Measurements from ENCODE around the gene DLX5. TPM values are rescaled to one million over a fixed set of nuclear protein-coding genes. Genes with fewer than 3 reads are reported as not detected.

The DLX5 gene
- total RNA-seq, 1 donor from 2014 or later = not detected

GRCh38 chr7:97018791-97019531 lies 5.7 kb downstream of the DLX5 start:
- DNase-seq (ENCODE audit: low spot score) = no peak

- DNase-seq (ENCODE audit: low spot score) = no peak
Observed at GRCh38 chr7:97018126-97018601, 6.5 kb downstream of the DLX5 start.

GRCh38 chr7:97017192-97018125 lies 7.2 kb downstream of the DLX5 start:
- no peak for DNase-seq (ENCODE audit: low spot score)

GRCh38 chr7:97016381-97017191 lies 8.0 kb downstream of the DLX5 start:
- DNase-seq (ENCODE audit: low spot score) = no peak

GRCh38 chr7:97015756-97016380 lies 8.8 kb downstream of the DLX5 start:
- no peak for DNase-seq (ENCODE audit: low spot score)

- no peak for DNase-seq (ENCODE audit: low spot score)
Observed at GRCh38 chr7:97015279-97015678, 9.4 kb downstream of the DLX5 start.

- DNase-seq (ENCODE audit: low spot score) = no peak
Observed at GRCh38 chr7:97014145-97014750, 10.4 kb downstream of the DLX5 start.

GRCh38 chr7:97013845-97014134 lies 10.8 kb downstream of the DLX5 start:
- no peak for DNase-seq (ENCODE audit: low spot score)

- no peak for DNase-seq (ENCODE audit: low spot score)
Observed at GRCh38 chr7:97013134-97013844, 11.3 kb downstream of the DLX5 start.

- DNase-seq (ENCODE audit: low spot score) = no peak
Observed at GRCh38 chr7:97012365-97013133, 12.1 kb downstream of the DLX5 start.

GRCh38 chr7:97011536-97012364 lies 12.9 kb downstream of the DLX5 start:
- no peak for DNase-seq (ENCODE audit: low spot score)

GRCh38 chr7:97011104-97011503 lies 13.5 kb downstream of the DLX5 start:
- no peak for DNase-seq (ENCODE audit: low spot score)

- no peak for DNase-seq (ENCODE audit: low spot score)
Observed at GRCh38 chr7:97009753-97010732, 14.6 kb downstream of the DLX5 start.

GRCh38 chr7:97008275-97008917 lies 16.2 kb downstream of the DLX5 start:
- DNase-seq (ENCODE audit: low spot score) = no peak

- no peak for DNase-seq (ENCODE audit: low spot score)
Observed at GRCh38 chr7:97007583-97007861, 17.1 kb downstream of the DLX5 start.

- DNase-seq (ENCODE audit: low spot score) = no peak
Observed at GRCh38 chr7:97006816-97007582, 17.6 kb downstream of the DLX5 start.
